HEK293T (cell line): ENCODE measurements around the gene ASF1B.

Source experiments
- BHLHE40 ChIP-seq: fragments of 450-650 bp; IDR thresholded peaks from 2 replicates; pipeline ENCODE4 v1.6.1; 2016; ENCODE audit warnings: mild to moderate bottlenecking, moderate library complexity, borderline replicate concordance
- HDGF ChIP-seq: fragments of 450-650 bp; IDR thresholded peaks from 2 replicates; pipeline ENCODE4 v1.6.1; 2017; ENCODE audit warnings: antibody characterized with exemption, borderline replicate concordance
- NFRKB ChIP-seq: fragments of 450-650 bp; IDR thresholded peaks from 2 replicates; pipeline ENCODE4 v1.6.1; 2016; ENCODE audit warnings: mild to moderate bottlenecking, moderate library complexity
- PKNOX1 ChIP-seq: fragments of 450-650 bp; IDR thresholded peaks from 2 replicates; pipeline ENCODE4 v1.6.1; 2016
- ZNF384 ChIP-seq: fragments of 450-650 bp; IDR thresholded peaks from 2 replicates; pipeline ENCODE4 v1.6.1; 2016

GRCh38 chr19:14145381-14145780, 9.0 kb upstream of the ASF1B start:
- TF ChIP-seq PKNOX1 = no peak
- no peak for TF ChIP-seq HDGF
- TF ChIP-seq NFRKB = no peak
- no peak for TF ChIP-seq ZNF384
- no peak for TF ChIP-seq BHLHE40
